ENCODE measurements around the gene OVCH1. TPM values are rescaled to one million over a fixed set of nuclear protein-coding genes. Genes with fewer than 3 reads are reported as not detected.
A peak's percentile ranks its signal among the peaks of the same experiment; 100 is the strongest.

OVCH1 gene
- total RNA-seq, 1 experiment from 2014 or later: not detected

DNA sequence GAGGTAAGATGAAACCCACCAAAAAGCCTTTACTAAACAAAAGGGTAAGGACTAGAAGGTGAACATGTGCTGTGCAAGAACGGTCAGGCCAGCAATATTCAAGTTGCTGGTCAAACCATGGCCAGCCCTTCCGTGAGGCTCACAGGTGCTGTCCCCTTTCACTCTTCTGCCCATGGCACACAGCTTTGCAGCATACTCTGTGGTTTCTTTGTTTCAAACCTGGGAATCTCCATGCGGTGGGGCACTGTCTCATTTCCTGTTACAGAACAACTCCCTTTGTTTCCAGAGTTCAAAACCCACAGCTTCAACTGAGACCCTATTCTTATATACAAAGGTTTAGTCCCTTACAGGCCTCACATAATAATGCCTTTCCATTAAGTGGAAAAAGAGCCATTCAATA, 1.7 kb upstream of the OVCH1 start:
- H3K36me3 Mint-ChIP-seq (ENCODE audit: insufficient read depth in 1 of 3, low read depth in 3 of 3): no peaks in the 10 kb centered on the region; a peak in 1 of 7 replicates
- Histone ChIP-seq H4K5ac (ENCODE audit: insufficient read length, low read depth, low read length) (no peak overlapping the region), H2AK5ac (ENCODE audit: insufficient read length, low read length) (no peak overlapping the region), H2AFZ (ENCODE audit: low read length) (no peak overlapping the region), H3K56ac (ENCODE audit: insufficient read length, low read depth, low read length) (no peak overlapping the region), H2BK120ac (ENCODE audit: low read depth, low read length, poor library complexity, severe bottlenecking) (no peak overlapping the region), H3T11ph (ENCODE audit: low read length) (no peak overlapping the region), H3K79me2 (ENCODE audit: insufficient read depth, low read length) (no peaks in the 10 kb centered on the region), H2BK12ac (ENCODE audit: insufficient read length, low read depth, low read length) (no peak overlapping the region), H3K14ac (ENCODE audit: insufficient read depth, low read length) (no peak overlapping the region), H4K91ac (ENCODE audit: insufficient read length, low read depth, low read length) (no peak overlapping the region), H3K18ac (ENCODE audit: insufficient read length, low read depth, low read length) (no peak overlapping the region), H3K4ac (ENCODE audit: low read depth, low read length) (no peak overlapping the region), H3K9ac (ENCODE audit: extremely low read depth, insufficient read length, low read length) (no peak overlapping the region), H3K27me3 (ENCODE audit: insufficient read depth, low read length) (no peaks in the 10 kb centered on the region), H4K8ac (replicated peaks; ENCODE audit: insufficient read length, low read depth, low read length) (no peak overlapping the region), H4K20me1 (ENCODE audit: control insufficient read depth, insufficient read depth, insufficient read length) (no peaks in the 10 kb centered on the region), H3K27ac (ENCODE audit: insufficient read length, low read depth, low read length) (no peak overlapping the region), H3K9me3 (ENCODE audit: control insufficient read depth, low read depth, low read length) (no peaks in the 10 kb centered on the region), H2BK15ac (ENCODE audit: low read depth, low read length) (no peak overlapping the region), H3K4me1 (ENCODE audit: insufficient read depth, low read length) (no peaks in the 10 kb centered on the region), H2BK20ac (ENCODE audit: low read depth, low read length, poor library complexity, severe bottlenecking) (no peak overlapping the region), H3K23me2 (ENCODE audit: insufficient read length, low read depth, low read length, poor library complexity, severe bottlenecking) (no peaks in the 10 kb centered on the region), H2BK5ac (ENCODE audit: insufficient read length, low read length) (no peak overlapping the region), H3K79me1 (ENCODE audit: insufficient read depth, low read depth, low read length, poor library complexity, severe bottlenecking) (no peaks in the 10 kb centered on the region), H3K23ac (ENCODE audit: insufficient read length, low read depth, low read length) (no peak overlapping the region), H3K4me2 (ENCODE audit: insufficient read depth, insufficient read length, low read length) (no peak overlapping the region)
- no peak for DNase-seq
- no CpG with 5 or more reads among the region's 3 CpGs for WGBS (ENCODE audit: extremely low coverage, insufficient read length, low lambda C conversion rate)
- TF ChIP-seq CTCF (conservative IDR thresholded peaks at IDR 0.05): no peak
- H3K27ac Mint-ChIP-seq: peak overlapping the region in 1 of 3 experiments; percentile 82; a peak in 1 of 7 replicates
- no peaks in the 10 kb centered on the region for H3K9me3 Mint-ChIP-seq
- no peaks in the 10 kb centered on the region for H3K27me3 Mint-ChIP-seq (ENCODE audit: low read depth)
- no peaks in the 10 kb centered on the region for H3K4me1 Mint-ChIP-seq
- no peak overlapping the region for H3K4me3 Mint-ChIP-seq
